NT2/D1 (cell line): Measurements from ENCODE around the gene MAIP1.

Source experiments
- SUZ12 ChIP-seq: IDR thresholded peaks from 2 replicates; pipeline ENCODE4 v1.6.1; 2011; ENCODE audit not compliant: insufficient read length, insufficient read depth; ENCODE audit errors: extremely low read depth
- YY1 ChIP-seq: IDR thresholded peaks from 2 replicates; pipeline ENCODE4 v1.6.1; 2011; ENCODE audit not compliant: insufficient read length, insufficient read depth
- ZNF274 ChIP-seq: IDR thresholded peaks from 2 replicates; pipeline ENCODE4 v1.6.1; 2011; ENCODE audit warnings: mild to moderate bottlenecking, low read depth, low read length

GRCh38 chr2:199951023-199951422 lies 4.4 kb upstream of the MAIP1 start:
- TF ChIP-seq YY1 = no peak
- no peak for TF ChIP-seq ZNF274
- TF ChIP-seq SUZ12 = no peak
